Activated CD4-positive, alpha-beta memory T cell treated with anti-CD3 and anti-CD28 coated beads, Interleukin-2, amount 10 ng/mL, durations not matched to agents 7 days and 5 days (primary cell): Measurements from ENCODE around the gene NYAP1. TPM values are rescaled to one million over a fixed set of nuclear protein-coding genes. Genes with fewer than 3 reads are reported as not detected.

Experiments used
- CTCF ChIA-PET: fragments of 350-600 bp; sonication (Branson Sonifier 250); formaldehyde crosslinking; loops from one replicate; lab custom pipeline; 2021; ENCODE audit warnings: antibody characterized with exemption, inconsistent platforms; lab: Charles Lee
- POLR2A ChIA-PET: fragments of 350-600 bp; sonication (Branson Sonifier 250); formaldehyde crosslinking; loops from one replicate; lab custom pipeline; 2021; ENCODE audit warnings: antibody characterized with exemption; lab: Charles Lee
- DNase-seq: peaks from one replicate; pipeline ENCODE4 v3.0.0-alpha.2; 2020
- H3K27ac Mint-ChIP-seq: one replicate; pipeline ENCODE4 v1.8.0; 2021; ENCODE audit warnings: mild to moderate bottlenecking, mixed read lengths
- H3K27me3 Mint-ChIP-seq: one replicate; pipeline ENCODE4 v1.8.0; 2021; ENCODE audit warnings: mixed read lengths
- H3K36me3 Mint-ChIP-seq: one replicate; pipeline ENCODE4 v1.8.0; 2021; ENCODE audit warnings: low read depth, mixed read lengths
- H3K4me1 Mint-ChIP-seq: one replicate; pipeline ENCODE4 v1.8.0; 2021; ENCODE audit warnings: mixed read lengths
- H3K4me3 Mint-ChIP-seq: one replicate; pipeline ENCODE4 v1.8.0; 2021; ENCODE audit warnings: mild to moderate bottlenecking, mixed read lengths
- H3K9me3 Mint-ChIP-seq: one replicate; pipeline ENCODE4 v1.8.0; 2021; ENCODE audit warnings: mixed read lengths
- total RNA-seq, 2 experiments: library from RNA; stranded (reverse); gene quantifications; one replicate each; pipeline ENCODE4 v1.2.3, GENCODE V29; 2021

NYAP1 gene
- total RNA-seq, 2 experiments from 2014 or later, result 0.05 to 0.13 TPM

- Mint-ChIP-seq H3K9me3 (no peaks in the 10 kb centered on the region), H3K4me1 (peaks cover 7% of the 10 kb centered on the region), H3K27ac (no peak overlapping the region), H3K4me3 (no peak overlapping the region), H3K36me3 (peaks cover 36% of the 10 kb centered on the region), H3K27me3 (no peaks in the 10 kb centered on the region)
- POLR2A ChIA-PET, result no interaction called here
- DNase-seq, result no peak
- CTCF ChIA-PET, result interaction anchor here (0.7 to 2.6 kb wide), 3 partner anchors 17 to 275 kb away, joined by 3 to 7 read pairs (median 3); no protein-coding TSS in a partner anchor
Measured at GRCh38 chr7:100465299-100465698, 18.4 kb upstream of the NYAP1 start.

DNA sequence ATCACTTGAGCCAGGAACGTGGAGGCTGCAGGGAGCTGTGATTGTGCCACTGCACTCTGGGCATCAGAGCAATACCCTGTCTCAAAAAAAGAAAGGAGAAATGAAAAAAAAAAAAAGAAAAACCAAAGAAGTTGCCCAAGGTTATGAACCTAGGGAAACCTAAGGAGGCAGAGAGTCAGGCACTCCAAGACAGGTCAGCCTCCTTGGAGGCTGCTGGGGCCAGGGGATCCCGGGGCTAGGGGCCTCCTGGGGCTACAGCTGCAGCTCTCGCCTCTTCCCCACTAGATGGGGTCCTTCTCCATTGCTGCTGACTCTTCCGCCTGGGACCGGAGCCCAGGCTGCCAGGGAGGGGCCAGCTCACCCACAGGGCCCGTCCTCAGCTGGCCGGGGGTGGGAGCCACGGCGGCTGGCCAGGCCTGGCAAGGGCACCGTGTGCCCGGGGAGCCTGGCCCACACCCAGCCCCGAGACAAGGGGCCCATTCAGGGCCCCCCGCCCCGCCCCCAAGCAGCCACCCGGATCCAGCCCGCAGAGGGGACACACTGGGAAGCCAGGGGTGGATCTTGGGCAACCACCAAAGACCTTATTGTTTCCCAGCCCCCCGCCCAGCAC, 17.9 kb upstream of the NYAP1 start:
- no peak for DNase-seq
- peaks cover 9% of the 10 kb centered on the region for H3K4me1 Mint-ChIP-seq
- H3K4me3 Mint-ChIP-seq, result no peak overlapping the region
- H3K27ac Mint-ChIP-seq, result no peak overlapping the region
- ChIA-PET POLR2A (no interaction called here), CTCF (interaction anchor here (0.7 to 2.6 kb wide), 3 partner anchors 17 to 275 kb away, joined by 3 to 7 read pairs (median 3); no protein-coding TSS in a partner anchor)
- H3K9me3 Mint-ChIP-seq, result no peaks in the 10 kb centered on the region
- H3K36me3 Mint-ChIP-seq, result peaks cover 36% of the 10 kb centered on the region
- no peaks in the 10 kb centered on the region for H3K27me3 Mint-ChIP-seq

DNA sequence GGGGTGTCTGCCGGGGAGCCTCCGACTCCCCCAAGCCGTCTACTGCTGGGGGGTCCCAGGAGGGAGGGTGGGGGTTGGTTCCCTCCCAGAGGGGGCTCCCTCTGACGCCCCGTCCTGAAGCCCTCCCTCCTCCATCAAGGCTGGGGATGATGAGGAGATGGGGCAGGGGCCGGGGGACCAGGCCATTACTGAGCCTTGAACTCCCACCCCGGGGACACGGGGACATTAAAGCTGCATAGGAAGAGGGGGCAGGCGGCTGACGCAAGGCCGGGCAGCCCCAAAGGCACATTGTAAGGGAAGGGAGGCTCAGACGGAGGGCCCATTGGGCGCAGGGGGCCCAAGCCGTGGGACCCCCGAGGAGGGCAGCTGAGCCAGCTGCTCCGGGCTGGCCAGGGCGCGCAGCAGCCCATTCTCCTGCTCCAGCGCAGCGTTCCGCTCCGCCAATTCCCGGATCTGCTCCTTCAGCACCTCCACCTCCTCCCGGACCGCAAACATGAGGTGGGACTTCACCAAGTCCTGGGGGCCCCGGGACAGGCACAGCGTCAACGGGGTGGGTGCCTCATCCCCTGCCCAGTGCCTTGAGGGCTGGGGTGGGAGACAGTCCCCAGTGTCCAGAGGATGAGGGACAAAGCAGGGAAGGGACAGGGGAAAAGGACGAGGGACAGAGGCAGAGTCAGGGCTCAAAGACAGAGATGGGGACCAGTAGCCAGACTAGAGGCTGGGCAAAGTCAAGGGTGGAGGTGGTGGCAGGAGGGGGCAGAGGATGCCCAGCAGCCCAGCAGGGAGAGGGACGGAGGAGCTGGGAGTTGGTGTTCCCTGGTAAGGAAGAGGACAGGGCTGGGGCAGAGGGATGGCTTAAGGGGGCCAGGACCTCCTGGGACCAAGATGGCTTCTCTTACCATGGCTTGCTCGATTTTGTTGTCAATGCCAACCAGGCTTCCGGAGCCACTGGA, 16.8 kb upstream of the NYAP1 start:
- CTCF ChIA-PET, result no interaction called here
- H3K27ac Mint-ChIP-seq, result no peak overlapping the region
- H3K4me3 Mint-ChIP-seq, result no peak overlapping the region
- POLR2A ChIA-PET, result interaction anchor here (0.9 kb wide), 1 partner anchor 32 kb away, joined by 3 read pairs; no protein-coding TSS in a partner anchor
- H3K9me3 Mint-ChIP-seq, result no peaks in the 10 kb centered on the region
- no peak for DNase-seq
- H3K36me3 Mint-ChIP-seq, result peaks cover 36% of the 10 kb centered on the region
- no peaks in the 10 kb centered on the region for H3K27me3 Mint-ChIP-seq
- peaks cover 9% of the 10 kb centered on the region for H3K4me1 Mint-ChIP-seq

- Mint-ChIP-seq H3K9me3 (no peaks in the 10 kb centered on the region), H3K27me3 (no peaks in the 10 kb centered on the region), H3K36me3 (peaks cover 37% of the 10 kb centered on the region), H3K4me1 (peaks cover 9% of the 10 kb centered on the region), H3K27ac (no peak overlapping the region), H3K4me3 (no peak overlapping the region)
- POLR2A ChIA-PET, result interaction anchor here (0.9 kb wide), 1 partner anchor 33 kb away, joined by 3 read pairs; no protein-coding TSS in a partner anchor
- DNase-seq, result no peak
- CTCF ChIA-PET, result interaction anchor here (1.0 to 3.0 kb wide), 2 partner anchors 15 to 238 kb away, joined by 3 to 14 read pairs; partner anchors contain the start of gene POP7
Measured at GRCh38 chr7:100467638-100468373, 15.9 kb upstream of the NYAP1 start.

DNA sequence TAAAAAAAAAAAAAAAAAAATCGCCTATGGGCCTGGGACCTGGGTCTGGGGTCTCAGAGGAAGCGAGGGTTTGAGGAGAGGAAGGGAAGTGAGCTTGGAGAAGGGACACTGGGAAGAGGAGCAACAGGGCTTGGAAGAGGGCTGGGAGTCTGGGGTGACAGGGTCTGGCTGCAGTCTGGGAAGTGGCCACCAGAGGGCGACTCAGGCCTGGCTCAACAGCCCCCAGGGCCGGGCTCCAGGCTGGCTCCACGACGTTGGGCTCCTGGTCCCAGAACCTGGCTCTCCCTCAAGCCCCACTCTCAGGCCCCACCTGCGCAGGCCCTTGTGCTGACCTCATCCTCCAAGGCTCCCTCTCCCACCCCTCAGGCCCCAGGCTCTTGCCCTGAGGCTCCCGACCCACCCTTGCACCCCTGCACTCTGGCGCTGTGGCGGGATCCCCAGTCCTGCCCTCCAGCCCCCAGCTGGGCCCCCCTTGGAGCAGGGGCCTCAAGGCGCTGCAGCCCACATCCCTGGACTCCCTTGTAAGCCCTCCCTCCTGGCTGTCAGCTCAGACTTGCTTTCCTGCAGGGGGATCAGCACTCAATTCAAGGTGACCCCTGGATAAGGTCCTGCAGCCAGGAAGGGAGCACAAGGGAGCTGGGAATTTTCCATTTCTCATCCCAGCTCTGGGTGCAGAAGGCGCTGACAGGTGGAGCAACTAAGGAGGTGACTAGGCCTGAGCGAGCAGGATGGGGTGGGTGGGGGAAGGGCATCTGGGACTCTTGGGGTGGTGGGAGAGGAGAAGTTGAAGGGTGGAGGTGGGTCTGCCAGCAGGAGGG, 14.3 kb upstream of the NYAP1 start:
- no peak overlapping the region for H3K4me3 Mint-ChIP-seq
- peak overlapping the region; percentile 26 for H3K27ac Mint-ChIP-seq
- no peaks in the 10 kb centered on the region for H3K9me3 Mint-ChIP-seq
- CTCF ChIA-PET, result interaction anchor here (0.6 to 3.0 kb wide), 20 partner anchors 9 to 383 kb away, joined by 3 to 18 read pairs (median 4); partner anchors contain the start of genes FBXO24, LRCH4, MOSPD3 and POP7
- H3K27me3 Mint-ChIP-seq, result no peaks in the 10 kb centered on the region
- POLR2A ChIA-PET, result interaction anchor here (0.9 to 1.8 kb wide), 3 partner anchors 13 to 102 kb away, joined by 3 to 5 read pairs (median 4); no protein-coding TSS in a partner anchor
- peaks cover 48% of the 10 kb centered on the region for H3K36me3 Mint-ChIP-seq
- peak; percentile 83 for DNase-seq
- H3K4me1 Mint-ChIP-seq, result peaks cover 24% of the 10 kb centered on the region

GRCh38 chr7:100471021-100471420, 12.7 kb upstream of the NYAP1 start:
- Mint-ChIP-seq H3K4me1 (peaks cover 37% of the 10 kb centered on the region), H3K27ac (peak overlapping the region; percentile 36), H3K9me3 (no peaks in the 10 kb centered on the region), H3K36me3 (peaks cover 53% of the 10 kb centered on the region), H3K4me3 (no peak overlapping the region), H3K27me3 (no peaks in the 10 kb centered on the region)
- DNase-seq, result no peak
- CTCF ChIA-PET, result interaction anchor here (2.6 to 3.0 kb wide), 2 partner anchors 12 to 89 kb away, joined by 14 to 18 read pairs; no protein-coding TSS in a partner anchor
- POLR2A ChIA-PET, result interaction anchor here (1.0 kb wide), 1 partner anchor 90 kb away, joined by 3 read pairs; no protein-coding TSS in a partner anchor

GRCh38 chr7:100472121-100472851, 11.4 kb upstream of the NYAP1 start:
- Mint-ChIP-seq H3K36me3 (peaks cover 60% of the 10 kb centered on the region), H3K27me3 (no peaks in the 10 kb centered on the region), H3K27ac (no peak overlapping the region), H3K9me3 (no peaks in the 10 kb centered on the region), H3K4me1 (peaks cover 48% of the 10 kb centered on the region), H3K4me3 (no peak overlapping the region)
- no peak for DNase-seq
- POLR2A ChIA-PET, result no interaction called here
- CTCF ChIA-PET, result interaction anchor here (2.4 kb wide), 1 partner anchor 92 kb away, joined by 7 read pairs; no protein-coding TSS in a partner anchor

DNA sequence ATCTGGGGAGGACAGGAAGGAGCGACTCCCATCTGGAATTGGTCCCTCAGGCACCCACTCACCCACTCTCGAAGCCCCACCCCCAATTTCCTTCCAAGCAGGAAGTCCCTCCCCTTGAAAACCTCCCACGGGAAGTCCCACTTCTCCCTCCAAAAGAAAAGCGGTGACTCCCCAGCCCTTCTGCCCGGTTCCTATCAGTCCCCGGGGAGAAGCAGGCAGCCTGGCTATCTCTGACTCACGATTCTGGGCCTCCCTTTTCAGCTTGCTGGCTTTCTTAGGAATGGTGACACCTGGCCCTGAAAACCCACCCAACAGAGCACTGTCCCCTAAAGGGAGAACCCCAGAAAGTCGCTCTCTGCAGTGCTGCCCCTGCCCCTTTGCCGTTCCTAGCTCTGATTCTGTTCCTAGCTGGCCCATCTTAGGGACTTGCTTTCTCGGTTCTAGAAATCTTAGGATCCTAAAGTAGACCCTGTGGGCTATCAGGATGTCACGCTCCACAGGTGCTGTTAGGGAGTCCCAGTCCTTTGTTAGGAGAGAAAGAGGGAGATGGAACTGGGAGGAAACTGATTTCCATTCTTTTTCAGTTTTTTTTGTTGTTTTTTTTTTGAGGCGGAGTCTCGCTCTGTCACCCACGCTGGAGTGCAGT, 10.8 kb upstream of the NYAP1 start:
- POLR2A ChIA-PET, result interaction anchor here (1.3 kb wide), 1 partner anchor 87 kb away, joined by 5 read pairs; no protein-coding TSS in a partner anchor
- DNase-seq, result no peak
- H3K27ac Mint-ChIP-seq, result peak overlapping the region; percentile 44
- peaks cover 48% of the 10 kb centered on the region for H3K4me1 Mint-ChIP-seq
- H3K4me3 Mint-ChIP-seq, result no peak overlapping the region
- no peaks in the 10 kb centered on the region for H3K27me3 Mint-ChIP-seq
- peaks cover 60% of the 10 kb centered on the region for H3K36me3 Mint-ChIP-seq
- CTCF ChIA-PET, result interaction anchor here (1.1 to 2.4 kb wide), 3 partner anchors 87 to 233 kb away, joined by 3 to 7 read pairs (median 6); partner anchors contain the start of gene POP7
- no peaks in the 10 kb centered on the region for H3K9me3 Mint-ChIP-seq

DNA sequence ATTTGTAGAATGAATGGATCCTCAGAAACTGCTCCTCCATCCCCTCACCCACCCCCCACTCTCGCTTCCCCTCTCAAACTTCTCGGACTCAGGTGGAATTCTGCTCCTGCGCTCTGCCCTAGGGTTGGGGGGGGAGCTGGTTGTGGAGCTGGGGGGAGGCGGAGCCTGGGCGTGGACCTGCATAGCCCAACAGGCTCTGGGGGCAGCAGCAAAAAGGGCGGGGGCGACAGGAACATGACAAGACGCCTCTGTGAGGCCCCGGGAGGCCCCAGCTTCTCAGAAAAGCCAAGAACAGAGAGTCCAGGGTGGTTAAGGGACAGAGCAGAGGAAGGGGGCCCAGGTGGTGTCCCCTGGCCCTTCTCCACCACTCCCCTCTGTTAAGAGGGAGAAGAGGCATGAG, 8.2 kb upstream of the NYAP1 start:
- H3K27ac Mint-ChIP-seq, result peak overlapping the region; percentile 78
- no peak for DNase-seq
- CTCF ChIA-PET, result interaction anchor here (0.6 to 3.5 kb wide), 5 partner anchors 14 to 230 kb away, joined by 3 to 12 read pairs (median 5); partner anchors contain the start of genes AGFG2 and POP7
- H3K9me3 Mint-ChIP-seq, result no peaks in the 10 kb centered on the region
- peaks cover 44% of the 10 kb centered on the region for H3K4me1 Mint-ChIP-seq
- H3K27me3 Mint-ChIP-seq, result no peaks in the 10 kb centered on the region
- peaks cover 55% of the 10 kb centered on the region for H3K36me3 Mint-ChIP-seq
- H3K4me3 Mint-ChIP-seq, result peak overlapping the region; percentile 99
- POLR2A ChIA-PET, result interaction anchor here (1.1 kb wide), 1 partner anchor 90 kb away, joined by 3 read pairs; no protein-coding TSS in a partner anchor

GRCh38 chr7:100476101-100476780, 7.5 kb upstream of the NYAP1 start:
- ChIA-PET CTCF (interaction anchor here (0.6 to 3.5 kb wide), 5 partner anchors 15 to 229 kb away, joined by 3 to 12 read pairs (median 3); partner anchors contain the start of genes AGFG2 and POP7), POLR2A (interaction anchor here (0.8 to 1.1 kb wide), 3 partner anchors 81 to 95 kb away, joined by 3 to 4 read pairs (median 3); no protein-coding TSS in a partner anchor)
- Mint-ChIP-seq H3K4me1 (peaks cover 42% of the 10 kb centered on the region), H3K36me3 (peaks cover 52% of the 10 kb centered on the region), H3K27me3 (no peaks in the 10 kb centered on the region), H3K27ac (peak overlapping the region; percentile 78), H3K9me3 (no peaks in the 10 kb centered on the region), H3K4me3 (peak overlapping the region; percentile 99)
- DNase-seq, result no peak
